HG03439 (cell line): Measurements from ENCODE around the gene UBASH3A.
A peak's percentile ranks its signal among the peaks of the same experiment; 100 is the strongest.
"Not testable (repeated sequence)": the region's sequence is repeated elsewhere in the genome, so short reads cannot be mapped to it uniquely, and the experiment has no call there.

Experiments used
- ATAC-seq: cut with Tn5 transposase; IDR thresholded peaks from one replicate; pipeline ENCODE4 v1.9.1; 2021; ENCODE audit warnings: mild to moderate bottlenecking, moderate library complexity; ENCODE audit not compliant: unreplicated experiment

The UBASH3A gene

DNA sequence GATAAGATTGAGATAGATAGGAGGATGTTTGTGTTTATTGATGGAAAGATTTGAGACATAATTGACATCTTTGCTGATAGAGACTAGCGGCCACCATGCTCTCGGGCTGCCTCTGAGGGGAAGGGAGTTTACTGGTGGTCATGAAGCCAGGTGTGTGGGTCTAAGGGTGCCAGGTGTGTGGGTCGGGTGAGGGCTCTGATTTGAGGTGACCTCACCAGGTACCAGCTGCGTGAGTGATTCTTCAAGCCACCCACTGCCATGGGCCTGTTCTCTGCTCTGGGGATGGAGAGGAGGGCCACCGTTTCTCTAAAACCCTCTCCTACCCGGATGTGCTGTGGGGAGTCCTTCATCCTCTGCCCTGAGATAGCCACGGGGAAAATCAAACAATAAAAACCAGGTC, 3.2 kb downstream of the UBASH3A start:
- no peak for ATAC-seq

DNA sequence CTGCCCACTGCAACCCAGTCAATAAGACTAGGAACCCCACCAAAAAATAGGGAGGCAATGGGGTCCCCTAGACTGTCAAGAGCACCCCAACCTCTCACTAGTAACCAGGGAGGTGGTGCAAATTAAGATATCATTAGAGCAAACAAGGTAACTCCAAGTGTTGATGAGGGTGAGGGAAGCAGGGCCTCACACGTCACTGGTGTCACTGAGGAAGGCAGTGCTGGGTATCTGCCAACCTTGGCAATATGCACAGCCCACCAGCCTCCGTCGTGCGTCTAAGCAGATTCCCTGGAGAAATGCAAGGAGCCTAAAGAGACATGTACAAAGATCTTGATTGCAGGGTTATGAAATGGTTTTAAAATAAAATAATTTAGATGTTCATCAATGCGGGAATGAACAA, 3.8 kb downstream of the UBASH3A start:
- ATAC-seq = no peak

DNA sequence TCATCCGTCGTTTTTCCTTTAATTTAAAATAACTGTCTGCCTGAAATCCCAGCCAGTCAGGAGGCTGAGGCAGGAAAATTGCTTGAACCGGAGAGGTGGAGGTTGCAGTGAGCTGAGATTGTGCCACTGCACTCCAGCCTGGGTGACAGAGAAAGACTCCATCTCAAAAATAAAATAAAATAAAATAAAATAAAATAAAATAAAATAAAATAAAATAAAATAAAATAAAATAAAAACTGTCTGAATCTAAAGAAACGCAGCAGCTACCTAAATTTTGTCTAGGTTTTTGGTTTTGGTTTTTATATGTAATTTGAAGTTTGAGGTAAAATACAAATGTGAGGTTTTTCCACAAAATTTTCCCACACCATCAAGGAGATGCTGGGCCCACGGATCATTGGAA, 5.0 kb downstream of the UBASH3A start:
- not testable (repeated sequence) for ATAC-seq

DNA sequence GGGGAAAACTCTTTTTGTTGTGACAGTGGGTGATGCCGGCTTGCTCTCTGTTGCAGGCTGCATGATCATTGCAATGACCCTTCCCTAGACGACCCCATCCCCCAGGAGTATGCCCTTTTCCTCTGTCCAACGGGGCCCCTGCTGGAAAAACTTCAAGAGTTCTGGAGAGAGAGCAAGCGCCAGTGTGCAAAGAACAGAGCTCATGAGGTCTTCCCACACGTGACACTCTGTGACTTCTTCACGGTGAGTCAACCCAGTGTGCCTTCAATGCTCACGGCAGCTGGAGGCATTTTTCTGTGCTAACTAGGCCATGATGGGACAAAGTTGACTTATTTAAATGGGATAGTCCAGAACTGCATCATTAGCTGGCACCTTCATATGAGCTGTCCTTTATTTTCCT, 5.7 kb downstream of the UBASH3A start:
- no peak for ATAC-seq

DNA sequence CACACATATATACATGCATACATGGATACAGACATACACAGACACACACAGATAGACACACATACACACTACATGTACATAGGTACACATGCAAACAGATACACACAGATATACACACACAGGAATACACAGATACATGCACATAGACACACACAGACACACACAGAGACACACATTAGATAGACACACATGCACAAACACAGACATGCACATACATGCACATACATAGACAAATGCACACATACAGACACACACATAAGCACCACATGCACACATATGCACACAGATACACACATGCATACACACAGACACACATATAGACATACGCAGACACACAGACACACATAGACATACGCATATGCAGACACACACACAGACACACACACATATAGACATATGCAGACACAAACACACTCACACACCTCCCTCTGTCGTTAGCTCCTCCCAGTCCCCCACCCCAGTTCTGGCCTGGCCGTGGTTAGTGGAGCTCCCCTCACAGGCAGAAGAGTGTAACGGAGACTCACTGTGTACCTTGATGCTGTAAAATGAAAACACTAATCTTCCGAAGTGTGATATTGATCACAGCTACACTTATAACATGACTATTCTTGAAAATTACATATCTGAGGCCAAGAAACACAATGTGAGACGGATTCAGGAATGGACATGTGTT, 7.6 kb downstream of the UBASH3A start:
- no peak for ATAC-seq

DNA sequence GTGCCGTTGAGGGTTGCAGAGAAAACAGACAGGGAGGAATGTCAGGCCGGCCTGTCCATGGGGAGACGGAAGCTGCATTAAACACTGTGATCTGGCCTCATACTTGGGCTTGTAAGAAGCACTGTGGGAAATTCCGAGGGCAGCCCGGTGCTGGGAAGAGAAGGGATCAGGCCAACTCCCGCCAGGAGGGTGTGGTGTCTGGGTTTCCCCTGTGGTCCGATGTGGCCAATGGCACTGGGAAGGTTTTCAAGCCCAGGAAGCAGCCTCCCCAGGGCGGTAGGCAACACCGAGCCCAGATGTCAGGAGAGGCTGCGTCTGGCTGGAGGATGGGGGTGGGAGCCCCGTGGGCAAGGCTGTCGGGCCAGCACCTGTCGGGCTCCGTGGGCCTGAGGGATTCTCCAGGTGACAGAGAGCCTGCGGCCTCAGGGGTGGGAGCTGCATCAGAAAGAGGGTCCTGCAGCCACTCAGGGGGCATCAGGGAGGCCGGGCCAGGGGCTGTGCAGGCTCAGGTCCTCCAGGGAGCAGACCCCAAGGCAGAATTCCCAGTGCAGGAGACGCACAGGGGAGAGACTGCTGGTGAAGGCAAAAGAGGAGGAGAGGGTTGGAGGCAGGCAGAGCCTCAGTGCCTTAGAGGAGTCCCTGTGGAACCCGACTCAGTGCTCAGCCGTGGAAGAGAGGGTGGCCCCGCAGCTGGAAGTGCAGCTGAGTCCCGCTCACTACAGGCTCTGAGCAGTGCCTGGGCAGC, 8.4 kb downstream of the UBASH3A start:
- ATAC-seq = no peak

DNA sequence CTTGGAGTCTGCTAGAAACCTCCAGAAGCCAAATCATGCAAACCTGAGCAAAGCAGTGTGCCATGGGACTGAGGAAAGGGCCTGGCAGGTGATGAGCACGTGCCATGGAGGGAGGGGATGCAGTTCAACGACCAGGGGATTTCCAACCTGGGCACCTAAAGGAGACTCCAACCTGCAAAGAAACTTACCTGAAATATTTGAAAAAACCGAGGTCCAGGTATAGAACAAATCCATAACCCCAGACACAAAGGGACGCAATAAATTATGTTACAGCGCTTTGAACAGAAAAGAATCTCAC, 8.9 kb downstream of the UBASH3A start:
- ATAC-seq = no peak

DNA sequence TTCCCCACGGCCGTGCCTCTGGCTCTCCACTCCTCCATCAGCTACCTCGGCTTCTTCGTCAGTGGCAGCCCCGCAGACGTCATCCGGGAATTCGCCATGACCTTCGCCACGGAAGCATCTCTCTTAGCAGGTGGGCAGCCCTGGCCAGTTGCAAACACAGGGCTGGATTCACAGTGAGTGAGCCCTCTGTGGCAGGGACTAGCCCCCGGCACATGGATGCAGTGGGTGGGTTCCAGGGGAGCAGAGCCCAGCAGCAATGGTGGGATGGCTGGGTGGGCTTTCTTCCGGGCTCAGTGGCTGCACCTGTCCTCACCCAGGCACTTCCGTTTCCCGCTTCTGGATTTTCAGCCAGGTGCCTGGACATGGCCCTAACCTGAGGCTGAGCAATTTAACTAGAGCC, 9.4 kb downstream of the UBASH3A start:
- ATAC-seq = no peak

DNA sequence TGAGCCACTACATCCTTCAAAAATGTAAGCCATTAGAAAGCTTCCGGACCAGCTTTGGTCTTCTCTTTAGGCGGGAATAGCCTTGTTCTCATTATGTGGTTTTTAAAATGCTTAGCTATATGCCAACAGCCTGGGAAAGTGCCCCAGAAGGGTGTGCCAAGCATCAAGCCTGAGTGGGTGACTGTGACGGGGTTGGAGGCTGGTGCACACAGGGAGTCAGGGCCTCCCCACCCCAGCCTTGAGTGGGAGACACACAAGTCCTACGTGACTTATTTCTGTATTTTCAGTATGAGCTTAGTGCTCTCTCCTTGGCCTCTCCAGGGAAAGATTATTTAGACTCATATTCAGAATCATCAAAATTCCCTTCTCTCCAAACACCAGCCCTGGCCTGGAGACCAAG, 9.8 kb downstream of the UBASH3A start:
- no peak for ATAC-seq

DNA sequence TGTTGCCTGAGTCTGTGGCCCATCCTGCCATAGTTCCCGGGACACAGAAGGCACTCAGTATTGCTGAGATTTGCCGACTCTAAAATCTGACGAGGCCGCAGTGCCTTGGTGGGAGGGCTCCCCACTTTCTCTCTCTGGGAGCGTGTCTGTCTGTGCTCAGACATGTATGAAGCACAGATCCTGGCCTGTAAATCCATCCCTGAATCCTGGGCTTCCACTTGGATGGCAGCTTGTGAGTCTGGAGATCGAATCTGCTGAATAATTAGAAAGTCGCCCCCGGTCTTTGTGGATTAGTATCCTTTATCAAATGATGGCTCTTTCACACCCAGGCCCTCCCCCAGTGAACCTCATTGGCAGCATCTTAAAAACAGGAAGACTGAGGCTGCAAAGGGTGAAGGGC, 10.4 kb downstream of the UBASH3A start:
- no peak for ATAC-seq

DNA sequence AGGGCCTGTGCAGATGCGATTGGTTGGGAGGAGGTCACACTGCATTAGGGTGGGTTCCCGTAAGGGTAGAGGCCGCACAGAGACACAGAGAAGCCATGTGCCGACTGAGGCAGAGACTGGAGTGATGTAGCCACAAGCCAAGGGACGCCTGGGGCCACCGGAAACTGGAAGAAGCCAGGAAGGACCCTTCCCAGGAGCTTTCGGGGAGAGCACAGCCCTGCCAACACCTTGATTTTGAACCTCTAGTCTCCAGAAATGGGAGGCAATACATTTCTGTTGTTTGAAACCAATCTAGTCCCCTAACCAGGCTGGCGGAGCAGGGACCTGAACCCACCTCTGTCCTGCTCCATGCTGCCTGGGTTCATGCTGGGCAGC, 10.8 kb downstream of the UBASH3A start:
- no peak for ATAC-seq

DNA sequence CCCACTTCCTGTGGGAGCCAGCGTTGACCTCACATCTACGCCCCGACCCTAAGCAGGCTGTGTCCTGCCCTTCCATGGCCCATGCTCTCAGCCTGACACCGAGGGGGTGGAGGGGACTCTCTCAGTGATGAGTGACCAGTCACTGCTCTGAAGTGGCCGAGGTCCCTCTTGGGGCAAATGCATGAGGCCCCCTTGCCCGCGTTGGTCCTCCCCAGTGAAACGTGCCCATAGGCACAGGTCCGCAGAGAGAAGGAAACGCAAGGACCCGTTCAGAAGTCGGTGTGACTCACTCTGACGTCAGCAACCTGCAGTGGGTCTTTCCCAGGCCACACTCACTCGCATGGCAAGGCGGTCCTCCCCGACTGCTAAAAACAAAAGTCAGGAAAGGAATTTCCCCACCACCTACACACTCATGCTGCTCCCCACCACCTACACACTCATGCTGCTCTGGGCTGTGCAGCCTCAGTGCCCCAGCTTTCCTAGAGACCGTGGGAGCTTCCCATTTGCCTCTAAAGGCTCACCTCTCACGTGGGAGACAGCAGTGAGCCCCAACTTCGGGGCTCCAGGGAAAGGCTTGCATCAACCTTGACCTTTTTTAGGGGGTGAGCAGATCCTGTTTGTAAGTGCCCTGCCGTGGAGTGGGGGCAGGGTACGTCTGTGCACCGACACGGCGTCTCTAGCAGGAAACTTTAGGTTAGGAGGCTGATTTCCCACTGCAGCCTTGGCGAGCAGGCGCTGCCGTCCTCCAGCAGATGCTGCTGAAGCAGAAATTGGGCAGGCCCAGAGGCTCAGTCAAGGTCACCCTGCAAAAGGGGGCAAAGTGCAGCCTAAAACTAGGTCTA, 11.4 kb downstream of the UBASH3A start:
- ATAC-seq = peak; percentile 84

DNA sequence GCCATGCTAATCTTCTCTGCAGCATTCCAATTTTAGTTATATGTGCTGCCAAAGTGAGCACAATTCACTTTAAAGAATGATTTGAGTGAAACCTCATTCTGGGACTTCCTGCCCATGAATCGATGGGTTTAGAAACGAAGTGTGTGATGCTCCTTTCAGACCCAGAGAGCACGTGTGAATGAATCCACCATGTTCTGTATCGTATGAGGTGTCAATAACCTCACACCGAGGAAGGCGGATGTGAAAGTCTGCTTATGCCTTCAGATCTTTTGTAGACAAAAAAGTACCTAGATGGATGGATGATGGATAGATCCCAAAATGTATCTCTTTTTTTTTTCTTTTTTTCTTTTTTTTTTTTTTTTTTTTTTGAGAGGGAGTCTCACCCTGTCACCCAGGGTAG, 13.8 kb downstream of the UBASH3A start:
- no peak for ATAC-seq

DNA sequence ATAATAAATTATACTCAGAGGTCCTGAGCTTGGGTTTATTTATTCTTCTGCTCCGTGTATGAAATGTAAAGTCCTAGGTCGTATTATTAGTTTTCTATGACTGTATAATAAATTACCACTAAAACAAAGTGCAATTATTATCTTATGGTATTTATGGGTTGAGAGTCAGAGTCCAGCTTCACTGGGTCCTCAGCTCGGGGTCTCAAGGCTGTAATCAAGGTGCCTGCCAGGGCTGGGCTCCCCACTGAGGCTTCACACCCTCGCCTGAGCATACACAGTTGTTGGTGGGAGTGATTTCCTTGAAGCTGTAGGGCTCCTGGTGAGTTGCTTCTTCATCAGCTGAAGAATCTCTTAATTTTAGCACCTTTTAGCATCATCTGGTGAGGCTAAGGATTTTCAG, 15.2 kb downstream of the UBASH3A start:
- no peak for ATAC-seq

DNA sequence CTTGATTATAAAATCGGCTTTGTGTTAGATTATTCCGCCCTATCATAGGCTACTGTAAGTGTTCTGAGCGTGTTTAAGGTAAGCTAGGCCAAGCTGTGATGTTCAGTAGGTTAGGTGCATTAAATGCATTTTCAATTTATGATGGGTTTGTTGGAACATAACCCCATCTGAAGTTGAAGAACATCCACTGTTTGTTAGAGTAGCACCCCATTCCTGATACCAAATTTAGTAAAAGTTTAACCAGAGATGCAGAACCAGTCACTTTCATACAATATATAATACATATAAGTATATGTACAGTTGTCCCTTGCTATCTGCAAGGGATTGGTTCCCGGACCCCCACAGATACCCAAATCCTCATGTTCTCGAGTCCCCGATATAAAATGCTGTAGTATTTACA, 16.1 kb downstream of the UBASH3A start:
- ATAC-seq = no peak

DNA sequence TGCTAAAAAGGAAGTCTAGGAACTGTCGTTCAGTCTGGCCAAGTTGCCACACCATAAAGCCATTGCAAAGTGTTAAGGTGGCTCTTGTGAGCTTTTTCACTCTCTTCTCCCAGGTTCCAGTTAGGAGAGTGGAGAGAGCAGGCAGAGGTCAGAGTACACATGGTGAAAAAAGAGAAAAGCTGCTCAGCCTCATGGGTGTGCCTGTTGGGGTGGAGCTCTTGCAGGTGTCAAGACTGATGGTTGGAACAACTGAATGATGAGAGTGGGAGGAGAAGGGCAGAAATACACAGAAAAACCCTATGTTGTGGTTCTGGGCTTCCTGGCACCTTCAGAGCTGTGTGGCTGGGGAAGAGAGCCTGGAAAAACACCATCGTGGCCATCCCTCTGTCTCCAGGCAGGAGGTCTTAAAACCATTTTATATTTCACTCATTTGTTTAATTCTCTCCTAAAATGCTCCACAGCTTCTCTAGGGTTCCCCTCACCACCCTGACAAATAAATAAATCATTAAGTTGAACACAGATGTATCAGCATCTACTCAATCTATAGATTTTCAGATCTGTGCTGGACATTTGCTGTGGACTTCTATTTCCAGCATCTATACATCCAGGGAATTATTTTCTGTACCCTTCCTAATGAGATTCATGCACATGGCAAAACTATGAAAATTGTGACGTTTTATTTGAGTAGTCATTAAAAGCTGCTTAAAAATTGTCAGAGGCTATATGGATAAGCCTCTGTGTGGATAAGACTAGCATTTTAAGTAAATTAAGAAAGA, 17.5 kb downstream of the UBASH3A start:
- ATAC-seq = no peak

DNA sequence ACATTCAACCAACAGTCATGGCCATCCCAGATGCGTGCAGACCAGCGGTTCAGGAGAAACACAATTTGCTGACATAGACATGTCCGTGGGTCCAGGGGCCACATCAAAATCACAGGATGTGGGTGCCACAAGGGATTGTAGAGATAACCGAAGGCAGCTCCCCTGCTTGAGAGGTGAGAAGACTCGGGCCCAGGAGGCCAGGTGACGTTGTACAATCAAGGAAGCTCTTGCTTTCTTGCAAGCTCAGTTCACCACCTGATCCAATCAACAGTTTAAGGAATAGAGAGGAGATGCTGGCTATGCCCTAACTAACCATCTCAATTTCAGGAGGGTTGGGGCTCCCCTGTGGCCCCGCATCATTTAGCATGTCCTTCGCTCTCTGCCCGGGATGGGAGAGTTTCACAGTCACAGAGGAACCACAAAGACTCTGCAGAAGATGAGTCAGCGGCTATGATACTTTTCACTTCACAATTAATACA, 19.5 kb downstream of the UBASH3A start:
- ATAC-seq = peak; percentile 48

DNA sequence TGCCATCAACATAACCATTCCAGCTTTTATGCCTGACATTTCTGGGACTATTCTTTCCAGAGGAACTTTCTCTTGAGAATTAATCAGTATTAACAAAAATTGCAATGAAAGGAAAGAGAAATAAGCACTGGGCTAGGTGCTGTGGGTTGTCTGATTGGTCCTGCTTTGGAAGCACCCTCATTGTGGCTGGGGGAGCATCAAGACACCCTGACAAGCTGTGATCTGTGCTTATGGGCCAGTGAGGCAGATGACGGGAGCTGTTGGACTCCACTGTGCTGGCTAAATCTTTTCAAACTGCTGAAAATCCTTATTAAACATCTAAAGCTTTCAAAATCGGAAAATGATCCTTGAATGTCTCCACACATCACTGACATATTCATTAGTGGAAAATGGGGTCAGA, 20.0 kb downstream of the UBASH3A start:
- no peak for ATAC-seq

DNA sequence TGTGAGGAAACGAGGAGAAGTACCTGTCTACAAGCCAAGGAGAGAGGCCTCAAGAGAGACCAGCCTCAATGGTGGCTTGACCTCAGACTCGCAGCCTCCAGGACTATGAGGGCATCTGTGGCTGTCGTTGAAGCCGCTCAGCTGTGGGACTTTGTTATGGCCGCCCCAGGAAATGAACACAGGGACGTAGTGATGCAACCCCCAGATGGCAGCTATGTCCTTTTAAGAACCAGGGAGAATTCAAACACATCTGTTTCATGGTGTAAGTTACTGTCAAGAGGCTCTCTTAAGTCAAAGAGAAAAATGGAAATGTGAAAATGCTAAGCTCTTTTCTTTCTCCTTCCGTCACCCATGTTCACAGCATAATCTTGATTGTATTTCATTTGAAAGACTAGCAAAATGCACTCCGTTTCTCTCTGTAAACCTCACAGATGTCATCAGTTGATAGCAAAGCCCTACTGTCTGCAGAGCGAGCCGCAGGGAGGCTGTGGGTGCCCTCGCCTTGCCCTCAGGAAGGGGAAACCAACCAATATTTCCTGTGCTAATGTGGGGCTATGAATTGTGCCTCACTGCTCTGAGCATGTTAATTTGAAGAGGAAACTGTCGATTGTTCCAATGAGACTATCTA, 21.3 kb downstream of the UBASH3A start:
- no peak for ATAC-seq

DNA sequence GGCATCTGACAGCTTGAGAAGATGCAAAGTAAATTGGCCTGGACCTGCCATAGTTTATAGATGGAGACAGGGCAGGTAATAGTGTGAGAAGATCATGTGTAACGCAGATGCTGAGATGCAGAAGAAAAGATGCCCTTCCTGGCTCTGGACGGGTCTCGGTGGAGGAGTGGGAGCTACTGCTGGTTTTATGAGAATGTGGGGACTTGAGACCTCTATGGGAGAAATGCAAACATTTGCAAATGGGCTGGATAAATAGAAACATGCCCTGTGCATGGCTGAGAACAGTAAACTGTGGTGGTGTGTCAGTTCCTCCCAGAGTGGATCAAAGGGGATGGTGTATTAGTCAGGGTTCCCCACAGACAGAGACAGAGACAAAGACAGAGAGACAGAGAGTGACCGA, 21.9 kb downstream of the UBASH3A start:
- ATAC-seq = no peak

DNA sequence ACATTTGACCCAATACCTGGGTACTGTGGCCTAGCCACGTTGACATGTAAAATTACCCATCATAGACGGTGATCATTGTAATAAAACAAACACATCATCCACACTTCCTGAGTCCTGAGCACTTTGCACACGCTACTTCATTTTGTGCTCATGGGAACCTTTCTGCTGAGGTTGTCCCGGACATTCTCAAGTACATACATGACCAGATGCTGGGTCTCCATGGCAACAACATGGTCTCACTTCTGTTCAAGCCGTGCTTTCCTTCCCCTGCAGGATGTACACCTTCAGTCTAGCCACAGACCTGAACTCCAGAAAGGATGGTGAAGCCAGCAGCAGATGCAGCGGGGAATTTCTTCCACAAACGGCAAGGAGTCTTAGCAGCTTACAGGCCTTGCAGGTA, 22.7 kb downstream of the UBASH3A start:
- ATAC-seq = no peak
